Measurements from ENCODE around the gene DNAH7. TPM values are rescaled to one million over a fixed set of nuclear protein-coding genes. Genes with fewer than 3 reads are reported as not detected.
"Not testable (repeated sequence)": the region's sequence is repeated elsewhere in the genome, so short reads cannot be mapped to it uniquely, and the experiment has no call there.

Gene DNAH7
- total and polyA plus RNA-seq, 2 of the 4 experiments (the other 2 are of a cell fraction), result 0.22 to 0.36 TPM

- H3K4me1 ChIP-seq (ENCODE audit: control insufficient read depth, insufficient read depth, low read length); H2AK9ac ChIP-seq (replicated peaks; ENCODE audit: low read depth, low read length, poor library complexity); H4K5ac ChIP-seq (ENCODE audit: low read depth, low read length); H4K91ac ChIP-seq (ENCODE audit: insufficient read depth, low read depth, low read length); H3K9me1 ChIP-seq (ENCODE audit: insufficient read depth, low read length); H2BK20ac ChIP-seq (ENCODE audit: low read depth, low read length); CTCF ChIA-PET; H3K27me3 ChIP-seq (ENCODE audit: control insufficient read depth, insufficient read depth, low read length); H3K9ac ChIP-seq (ENCODE audit: low read depth, low read length); in situ Hi-C loops (cut with MboI; ENCODE audit: low sequenced_read_pairs); H3K4me2 ChIP-seq (ENCODE audit: low read depth, low read length); H4K20me1 ChIP-seq (ENCODE audit: insufficient read depth, low read length); H3K23ac ChIP-seq (ENCODE audit: low read depth, low read length); intact Hi-C loops (cut with micrococcal nuclease); H2AFZ ChIP-seq (replicated peaks; ENCODE audit: low read length, poor library complexity); H3K4ac ChIP-seq (ENCODE audit: low read depth, low read length); H2AK5ac ChIP-seq (ENCODE audit: low read depth, low read length); H3K27ac ChIP-seq (ENCODE audit: insufficient read depth, low read length); H2BK15ac ChIP-seq (ENCODE audit: low read depth, low read length); H4K8ac ChIP-seq (ENCODE audit: low read depth in 2 of 2, low read length in 2 of 2); dilution Hi-C loops (cut with HindIII; ENCODE audit: low sequenced_read_pairs, unreplicated experiment); H3K9me3 ChIP-seq (ENCODE audit: control insufficient read depth, insufficient read depth, low read length); H2BK120ac ChIP-seq (ENCODE audit: low read depth, low read length); H2BK5ac ChIP-seq (ENCODE audit: low read depth, low read length, poor library complexity, severe bottlenecking); BruUV-seq (replicated peaks); ATAC-seq (ENCODE audit: low read depth); H3K14ac ChIP-seq (replicated peaks; ENCODE audit: low read depth, low read length); H3K4me3 ChIP-seq (ENCODE audit: insufficient read depth, low read depth, low read length); DNase-seq; H3K56ac ChIP-seq (ENCODE audit: extremely low read depth, insufficient read depth, low read length); H3K36me3 ChIP-seq (ENCODE audit: control insufficient read depth, insufficient read depth, low read length); H3K18ac ChIP-seq (ENCODE audit: low read depth, low read length); POLR2A ChIA-PET (ENCODE audit: unreplicated experiment): not testable (repeated sequence)
- no CpG with 5 or more reads among the region's 3 CpGs for WGBS, 2 experiments (ENCODE audit: extremely low coverage in 2 of 2, insufficient read length in 1 of 2)
- H3K79me1 ChIP-seq (ENCODE audit: low read depth in 1 of 2, low read length in 2 of 2), result peaks cover 25 to 30% of the 10 kb centered on the region in 2 experiments
Observed at GRCh38 chr2:195692531-195692930, 376.1 kb downstream of the DNAH7 start.

Other genes with a start within 250 kb of the DNAH7 start
- gene STK17B, start 102.7 kb upstream of the DNAH7 start, total RNA-seq (2012; rRNA removed), result 48.9 and 50.3 TPM in 2 replicates
- gene STK17B, start 102.7 kb upstream of the DNAH7 start, polyA plus RNA-seq (2012; rRNA removed), result 5.7 and 7.5 TPM in 2 replicates

Data from IMR-90 (cell line).